Kidney epithelial cell (primary cell): ENCODE measurements around the gene PCCA. TPM values are rescaled to one million over a fixed set of nuclear protein-coding genes. Genes with fewer than 3 reads are reported as not detected.
"Not testable (repeated sequence)": the region's sequence is repeated elsewhere in the genome, so short reads cannot be mapped to it uniquely, and the experiment has no call there.

Source experiments
- DNase-seq: peaks from one replicate; pipeline ENCODE4 v3.0.0-alpha.2; 2010; ENCODE audit warnings: low read depth
- H3K27me3 ChIP-seq: 2 replicates; pipeline ENCODE4 v1.6.0; 2011; ENCODE audit warnings: low read length; ENCODE audit not compliant: control insufficient read depth, insufficient read depth
- H3K36me3 ChIP-seq: 2 replicates; pipeline ENCODE4 v1.5.1; 2011; ENCODE audit warnings: low read length; ENCODE audit not compliant: control insufficient read depth, insufficient read depth
- H3K4me3 ChIP-seq: 2 replicates; pipeline ENCODE4 v1.5.1; 2011; ENCODE audit warnings: low read depth, mild to moderate bottlenecking, control low read depth, low read length
- total RNA-seq: library from RNA; depleted of rRNA; stranded (reverse); fragments of >200 nt; gene quantifications from 2 replicates; pipeline ENCODE4 v1.2.3, GENCODE V29; 2015
- TF ChIP-seq, protein P1 (sequence below): IDR thresholded peaks from 2 replicates; pipeline ENCODE4 v1.5.1; 2011; ENCODE audit warnings: mild to moderate bottlenecking, moderate library complexity, low read length, control low read depth, inconsistent platforms; ENCODE audit not compliant: insufficient read depth, poor library complexity, severe bottlenecking

The PCCA gene
- total RNA-seq, 1 donor from 2014 or later, result 15.7 TPM

GRCh38 chr13:100381595-100382224 is 292.8 kb downstream of the PCCA start:
- Histone ChIP-seq H3K4me3 (no peak overlapping the region), H3K36me3 (no peaks in the 10 kb centered on the region), H3K27me3 (no peaks in the 10 kb centered on the region)
- DNase-seq, result no peak
- TF ChIP-seq, protein P1, sequence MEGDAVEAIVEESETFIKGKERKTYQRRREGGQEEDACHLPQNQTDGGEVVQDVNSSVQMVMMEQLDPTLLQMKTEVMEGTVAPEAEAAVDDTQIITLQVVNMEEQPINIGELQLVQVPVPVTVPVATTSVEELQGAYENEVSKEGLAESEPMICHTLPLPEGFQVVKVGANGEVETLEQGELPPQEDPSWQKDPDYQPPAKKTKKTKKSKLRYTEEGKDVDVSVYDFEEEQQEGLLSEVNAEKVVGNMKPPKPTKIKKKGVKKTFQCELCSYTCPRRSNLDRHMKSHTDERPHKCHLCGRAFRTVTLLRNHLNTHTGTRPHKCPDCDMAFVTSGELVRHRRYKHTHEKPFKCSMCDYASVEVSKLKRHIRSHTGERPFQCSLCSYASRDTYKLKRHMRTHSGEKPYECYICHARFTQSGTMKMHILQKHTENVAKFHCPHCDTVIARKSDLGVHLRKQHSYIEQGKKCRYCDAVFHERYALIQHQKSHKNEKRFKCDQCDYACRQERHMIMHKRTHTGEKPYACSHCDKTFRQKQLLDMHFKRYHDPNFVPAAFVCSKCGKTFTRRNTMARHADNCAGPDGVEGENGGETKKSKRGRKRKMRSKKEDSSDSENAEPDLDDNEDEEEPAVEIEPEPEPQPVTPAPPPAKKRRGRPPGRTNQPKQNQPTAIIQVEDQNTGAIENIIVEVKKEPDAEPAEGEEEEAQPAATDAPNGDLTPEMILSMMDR, result no peak

GRCh38 chr13:100382785-100383184 is 293.9 kb downstream of the PCCA start:
- H3K4me3 ChIP-seq, result no peak overlapping the region
- TF ChIP-seq, protein P1, result no peak
- H3K27me3 ChIP-seq, result no peaks in the 10 kb centered on the region
- DNase-seq, result no peak
- H3K36me3 ChIP-seq, result no peaks in the 10 kb centered on the region

GRCh38 chr13:100387416-100387815 is 298.5 kb downstream of the PCCA start:
- no peaks in the 10 kb centered on the region for H3K27me3 ChIP-seq
- TF ChIP-seq, protein P1, result no peak
- no peaks in the 10 kb centered on the region for H3K36me3 ChIP-seq
- no peak overlapping the region for H3K4me3 ChIP-seq
- no peak for DNase-seq

DNA sequence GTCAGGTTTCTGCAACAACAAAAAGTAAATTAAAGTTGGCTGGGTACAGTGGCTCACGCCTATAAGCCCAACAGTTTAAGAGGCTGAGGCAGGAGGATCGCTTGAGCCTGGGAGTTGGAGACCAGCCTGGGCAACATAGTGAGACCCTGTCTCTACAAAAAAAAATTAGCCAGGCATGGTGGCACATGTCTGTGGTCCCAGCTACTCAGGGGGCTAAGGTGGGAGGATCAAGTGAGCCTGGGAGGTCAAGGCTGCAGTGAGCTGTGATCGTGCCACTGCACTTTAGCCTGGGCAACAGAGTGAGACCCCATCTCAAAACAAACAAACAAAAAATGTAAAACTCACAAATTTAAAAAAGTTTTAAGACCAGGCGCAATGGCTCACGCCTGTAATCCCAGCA is 299.3 kb downstream of the PCCA start:
- H3K4me3 ChIP-seq, H3K36me3 ChIP-seq, H3K27me3 ChIP-seq, DNase-seq: not testable (repeated sequence)

GRCh38 chr13:100388923-100389322 is 300.0 kb downstream of the PCCA start:
- Histone ChIP-seq H3K27me3 (no peaks in the 10 kb centered on the region), H3K36me3 (no peaks in the 10 kb centered on the region), H3K4me3 (no peak overlapping the region)
- TF ChIP-seq, protein P1, result no peak
- DNase-seq, result no peak

GRCh38 chr13:100389617-100390016 is 300.7 kb downstream of the PCCA start:
- TF ChIP-seq, protein P1, result no peak
- DNase-seq, result no peak
- Histone ChIP-seq H3K36me3 (no peaks in the 10 kb centered on the region), H3K4me3 (no peak overlapping the region), H3K27me3 (no peaks in the 10 kb centered on the region)
